OCI-LY7 (cell line): ENCODE data around the gene CAMK1.

Experiments
- EZH2phosphoT487 ChIP-seq: fragments of 200-600 bp; sonication (generic); IDR thresholded peaks from 2 replicates; pipeline ENCODE4 v1.6.1; 2018; ENCODE audit warnings: low read depth, borderline replicate concordance, mild to moderate bottlenecking, mixed run types, antibody characterized with exemption, low read length, moderate library complexity, mixed read lengths
- TF ChIP-seq, protein P1 (sequence below): fragments of 200-600 bp; sonication (generic); conservative IDR thresholded peaks from 2 replicates; pipeline ENCODE4 v1.5.1; 2014; ENCODE audit warnings: mild to moderate bottlenecking, antibody characterized with exemption, low read length, moderate library complexity, mixed read lengths

GRCh38 chr3:9803494-9803893, 33.7 kb upstream of the CAMK1 start:
- TF ChIP-seq, protein P1, sequence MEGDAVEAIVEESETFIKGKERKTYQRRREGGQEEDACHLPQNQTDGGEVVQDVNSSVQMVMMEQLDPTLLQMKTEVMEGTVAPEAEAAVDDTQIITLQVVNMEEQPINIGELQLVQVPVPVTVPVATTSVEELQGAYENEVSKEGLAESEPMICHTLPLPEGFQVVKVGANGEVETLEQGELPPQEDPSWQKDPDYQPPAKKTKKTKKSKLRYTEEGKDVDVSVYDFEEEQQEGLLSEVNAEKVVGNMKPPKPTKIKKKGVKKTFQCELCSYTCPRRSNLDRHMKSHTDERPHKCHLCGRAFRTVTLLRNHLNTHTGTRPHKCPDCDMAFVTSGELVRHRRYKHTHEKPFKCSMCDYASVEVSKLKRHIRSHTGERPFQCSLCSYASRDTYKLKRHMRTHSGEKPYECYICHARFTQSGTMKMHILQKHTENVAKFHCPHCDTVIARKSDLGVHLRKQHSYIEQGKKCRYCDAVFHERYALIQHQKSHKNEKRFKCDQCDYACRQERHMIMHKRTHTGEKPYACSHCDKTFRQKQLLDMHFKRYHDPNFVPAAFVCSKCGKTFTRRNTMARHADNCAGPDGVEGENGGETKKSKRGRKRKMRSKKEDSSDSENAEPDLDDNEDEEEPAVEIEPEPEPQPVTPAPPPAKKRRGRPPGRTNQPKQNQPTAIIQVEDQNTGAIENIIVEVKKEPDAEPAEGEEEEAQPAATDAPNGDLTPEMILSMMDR: no peak
- no peak for TF ChIP-seq EZH2phosphoT487
